Ramos (cell line): Measurements from ENCODE around the gene ZNF385A.

Source experiments
- in situ Hi-C: fragments of 300-500 bp; cut with MboI; formaldehyde crosslinking; loops from one replicate; pipeline ENCODE4 v1.14.3; 2022; ENCODE audit warnings: low sequenced_read_pairs; ENCODE audit not compliant: unreplicated experiment

ZNF385A gene

GRCh38 chr12:54377007-54377406 lies 7.5 kb downstream of the ZNF385A start:
- in situ Hi-C loops, result no loop called here

GRCh38 chr12:54376596-54376995 lies 7.9 kb downstream of the ZNF385A start:
- in situ Hi-C loops, result no loop called here

GRCh38 chr12:54375259-54375579 lies 9.3 kb downstream of the ZNF385A start:
- in situ Hi-C loops, result no loop called here

- in situ Hi-C loops, result loop anchor here (25.0 kb wide), 1 partner anchor 387 kb away; the partner anchor contains the start of gene HOXC10
Observed at GRCh38 chr12:54374562-54375258, 9.8 kb downstream of the ZNF385A start.

GRCh38 chr12:54373649-54374561 lies 10.6 kb downstream of the ZNF385A start:
- in situ Hi-C loops, result loop anchor here (25.0 kb wide), 1 partner anchor 387 kb away; the partner anchor contains the start of gene HOXC10

- in situ Hi-C loops, result loop anchor here (25.0 kb wide), 1 partner anchor 385 kb away; the partner anchor contains the start of gene HOXC10
Observed at GRCh38 chr12:54372113-54372806, 12.3 kb downstream of the ZNF385A start.

- in situ Hi-C loops, result loop anchor here (25.0 kb wide), 1 partner anchor 384 kb away; the partner anchor contains the start of gene HOXC10
Observed at GRCh38 chr12:54371328-54372112, 13.0 kb downstream of the ZNF385A start.

- in situ Hi-C loops, result loop anchor here (25.0 kb wide), 1 partner anchor 383 kb away; the partner anchor contains the start of gene HOXC10
Observed at GRCh38 chr12:54370171-54370730, 14.3 kb downstream of the ZNF385A start.

- in situ Hi-C loops, result loop anchor here (25.0 kb wide), 1 partner anchor 382 kb away; the partner anchor contains the start of gene HOXC10
Observed at GRCh38 chr12:54369597-54370131, 14.9 kb downstream of the ZNF385A start.

- in situ Hi-C loops, result loop anchor here (25.0 kb wide), 1 partner anchor 382 kb away; the partner anchor contains the start of gene HOXC10
Observed at GRCh38 chr12:54368709-54369596, 15.6 kb downstream of the ZNF385A start.

GRCh38 chr12:54368025-54368708 lies 16.4 kb downstream of the ZNF385A start:
- in situ Hi-C loops, result loop anchor here (25.0 kb wide), 1 partner anchor 381 kb away; the partner anchor contains the start of gene HOXC10

- in situ Hi-C loops, result loop anchor here (5.0 to 25.0 kb wide), 3 partner anchors 67 to 377 kb away; partner anchors contain the start of gene HOXC10
Observed at GRCh38 chr12:54364413-54364812, 20.1 kb downstream of the ZNF385A start, which contains the start of gene GPR84. Gene GPR84, minus strand, starts transcription at chr12:54364486. Its CDS starts 635 bp downstream, at chr12:54363851.

- in situ Hi-C loops, result loop anchor here (5.0 to 25.0 kb wide), 3 partner anchors 66 to 376 kb away; partner anchors contain the start of gene HOXC10
Observed at GRCh38 chr12:54363618-54364017, 20.9 kb downstream of the ZNF385A start.

- in situ Hi-C loops, result loop anchor here (5.0 to 25.0 kb wide), 3 partner anchors 66 to 376 kb away; partner anchors contain the start of gene HOXC10
Observed at GRCh38 chr12:54363047-54363446, 21.5 kb downstream of the ZNF385A start.

- in situ Hi-C loops, result loop anchor here (5.0 to 25.0 kb wide), 3 partner anchors 64 to 374 kb away; partner anchors contain the start of gene HOXC10
Observed at GRCh38 chr12:54360717-54361456, 23.6 kb downstream of the ZNF385A start.

GRCh38 chr12:54359762-54360351 lies 24.7 kb downstream of the ZNF385A start:
- in situ Hi-C loops, result loop anchor here (5.0 to 25.0 kb wide), 3 partner anchors 63 to 373 kb away; partner anchors contain the start of gene HOXC10
